Measurements from ENCODE around the gene EEF1AKMT3. TPM values are rescaled to one million over a fixed set of nuclear protein-coding genes. Genes with fewer than 3 reads are reported as not detected.
A peak's percentile ranks its signal among the peaks of the same experiment; 100 is the strongest.

Gene EEF1AKMT3
- total and polyA plus RNA-seq, 4 donors: 1.5 to 6.4 (median 2.1) TPM

DNA sequence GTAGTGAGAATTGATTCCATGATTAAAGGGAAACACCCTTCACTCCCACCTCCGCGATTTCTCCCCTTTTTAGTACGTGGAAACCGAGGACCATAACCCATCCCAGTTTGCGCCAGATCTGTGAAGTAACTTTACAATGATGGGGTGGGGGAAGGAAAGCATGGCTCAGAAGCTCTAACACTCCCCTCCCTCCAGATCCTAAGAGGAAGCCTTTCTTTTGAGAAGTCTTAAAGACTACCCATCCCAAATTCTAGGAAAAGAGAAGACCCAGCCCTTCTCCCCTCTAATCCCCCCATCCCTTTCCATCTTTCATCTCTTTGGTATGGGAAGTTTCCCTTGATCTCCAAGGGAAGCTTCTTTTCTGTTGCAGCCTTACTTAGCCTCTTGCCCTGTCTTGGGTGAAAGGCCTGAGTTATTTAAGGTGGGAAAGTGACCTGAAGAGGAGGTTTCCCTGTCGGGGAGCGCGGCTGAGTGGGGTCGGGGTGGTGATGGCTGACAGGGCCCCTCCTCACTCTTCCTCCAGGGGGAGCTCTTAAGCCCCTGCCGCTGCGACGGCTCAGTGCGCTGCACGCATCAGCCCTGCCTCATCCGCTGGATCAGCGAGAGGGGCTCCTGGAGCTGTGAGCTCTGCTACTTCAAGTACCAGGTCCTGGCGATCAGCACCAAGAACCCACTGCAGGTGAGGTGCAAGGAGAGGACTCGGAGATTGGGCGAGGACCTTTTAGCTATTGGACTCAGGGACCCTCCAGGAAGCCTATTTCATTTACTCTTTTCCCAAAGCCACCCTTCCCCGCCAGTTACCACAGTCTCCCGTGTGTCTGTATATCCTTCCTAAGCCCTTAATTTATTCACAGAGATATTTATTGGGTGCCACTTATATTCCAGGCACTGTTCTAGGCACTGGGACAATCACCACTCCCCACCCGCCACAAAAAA lies 15.7 kb upstream of the EEF1AKMT3 start:
- peak; percentile 13 to 53 for TF ChIP-seq RAD21 (IDR thresholded peaks at IDR 0.05)
- TF ChIP-seq, protein P1, sequence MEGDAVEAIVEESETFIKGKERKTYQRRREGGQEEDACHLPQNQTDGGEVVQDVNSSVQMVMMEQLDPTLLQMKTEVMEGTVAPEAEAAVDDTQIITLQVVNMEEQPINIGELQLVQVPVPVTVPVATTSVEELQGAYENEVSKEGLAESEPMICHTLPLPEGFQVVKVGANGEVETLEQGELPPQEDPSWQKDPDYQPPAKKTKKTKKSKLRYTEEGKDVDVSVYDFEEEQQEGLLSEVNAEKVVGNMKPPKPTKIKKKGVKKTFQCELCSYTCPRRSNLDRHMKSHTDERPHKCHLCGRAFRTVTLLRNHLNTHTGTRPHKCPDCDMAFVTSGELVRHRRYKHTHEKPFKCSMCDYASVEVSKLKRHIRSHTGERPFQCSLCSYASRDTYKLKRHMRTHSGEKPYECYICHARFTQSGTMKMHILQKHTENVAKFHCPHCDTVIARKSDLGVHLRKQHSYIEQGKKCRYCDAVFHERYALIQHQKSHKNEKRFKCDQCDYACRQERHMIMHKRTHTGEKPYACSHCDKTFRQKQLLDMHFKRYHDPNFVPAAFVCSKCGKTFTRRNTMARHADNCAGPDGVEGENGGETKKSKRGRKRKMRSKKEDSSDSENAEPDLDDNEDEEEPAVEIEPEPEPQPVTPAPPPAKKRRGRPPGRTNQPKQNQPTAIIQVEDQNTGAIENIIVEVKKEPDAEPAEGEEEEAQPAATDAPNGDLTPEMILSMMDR (IDR thresholded peaks at IDR 0.05; ENCODE audit: low read depth, low read length, missing input control): peak; percentile 39
- TF ChIP-seq FOXA2 (IDR thresholded peaks at IDR 0.05): no peak
- Histone ChIP-seq H3K27me3 (ENCODE audit: control insufficient read depth in 4 of 4, insufficient read depth in 4 of 4, low read length in 3 of 4) (no peaks in the 10 kb centered on the region), H3K4me3 (ENCODE audit: low read depth in 1 of 3, low read length in 3 of 3) (peak overlapping the region in 1 of 3 donors; percentile 79), H3K4me1 (ENCODE audit: control insufficient read depth in 4 of 4, insufficient read depth in 4 of 4, low read length in 3 of 4) (peaks cover 0 to 25% (median 17%) of the 10 kb centered on the region in 4 donors), H3K27ac (ENCODE audit: low read depth in 1 of 2, low read length in 2 of 2) (no peak overlapping the region), H3K9me3 (ENCODE audit: control insufficient read depth in 4 of 4, low read length in 3 of 4) (no peaks in the 10 kb centered on the region), H3K9ac (ENCODE audit: low read depth in 1 of 2, low read length in 2 of 2) (no peak overlapping the region), H3K36me3 (ENCODE audit: control insufficient read depth in 4 of 4, insufficient read depth in 3 of 4, low read depth in 1 of 4, low read length in 3 of 4) (peaks cover 0 to 7% (median 0%) of the 10 kb centered on the region in 4 donors)
- DNase-seq (ENCODE audit: low spot score): peak; percentile 65
- WGBS: 46% methylated on average over 22 of the region's 22 CpGs

DNA sequence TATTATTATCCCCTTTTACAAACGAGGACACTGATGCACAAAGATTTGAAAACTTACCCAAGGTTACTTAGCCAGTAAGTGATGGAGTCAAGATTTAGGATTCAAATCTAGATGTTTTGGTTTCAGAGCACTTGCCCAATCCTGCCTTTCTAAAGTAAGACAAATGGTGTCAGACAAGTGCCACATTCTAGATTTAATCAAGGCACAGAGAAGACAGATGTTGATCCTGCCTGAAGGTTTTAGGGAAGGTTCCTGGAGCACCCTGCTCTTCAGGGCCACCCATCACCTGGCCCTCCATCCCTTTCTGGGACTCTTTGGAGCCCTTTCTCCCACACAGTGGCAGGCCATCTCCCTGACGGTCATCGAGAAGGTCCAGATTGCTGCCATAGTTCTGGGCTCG lies 14.6 kb upstream of the EEF1AKMT3 start:
- Histone ChIP-seq H3K27ac (ENCODE audit: low read depth in 1 of 2, low read length in 2 of 2) (no peak overlapping the region), H3K4me1 (ENCODE audit: control insufficient read depth in 4 of 4, insufficient read depth in 4 of 4, low read length in 3 of 4) (peaks cover 0 to 20% (median 13%) of the 10 kb centered on the region in 4 donors), H3K9ac (ENCODE audit: low read depth in 1 of 2, low read length in 2 of 2) (no peak overlapping the region), H3K9me3 (ENCODE audit: control insufficient read depth in 4 of 4, low read length in 3 of 4) (no peaks in the 10 kb centered on the region), H3K27me3 (ENCODE audit: control insufficient read depth in 4 of 4, insufficient read depth in 4 of 4, low read length in 3 of 4) (no peaks in the 10 kb centered on the region), H3K4me3 (ENCODE audit: low read depth in 1 of 3, low read length in 3 of 3) (no peak overlapping the region), H3K36me3 (ENCODE audit: control insufficient read depth in 4 of 4, insufficient read depth in 3 of 4, low read depth in 1 of 4, low read length in 3 of 4) (peaks cover 0 to 7% (median 0%) of the 10 kb centered on the region in 4 donors)
- 94% methylated on average over 4 of the region's 4 CpGs for WGBS
- TF ChIP-seq, protein P2, sequence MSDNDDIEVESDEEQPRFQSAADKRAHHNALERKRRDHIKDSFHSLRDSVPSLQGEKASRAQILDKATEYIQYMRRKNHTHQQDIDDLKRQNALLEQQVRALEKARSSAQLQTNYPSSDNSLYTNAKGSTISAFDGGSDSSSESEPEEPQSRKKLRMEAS (IDR thresholded peaks at IDR 0.05): no peak
- TF ChIP-seq RAD21 (IDR thresholded peaks at IDR 0.05) (no peak), HNF4A (conservative IDR thresholded peaks at IDR 0.05) (no peak), EGR1 (IDR thresholded peaks at IDR 0.05; ENCODE audit: low read depth in 2 of 2) (no peak), FOXA1 (IDR thresholded peaks at IDR 0.05) (no peak), YY1 (IDR thresholded peaks at IDR 0.05) (no peak), RXRA (IDR thresholded peaks at IDR 0.05) (no peak), JUND (IDR thresholded peaks at IDR 0.05) (no peak), TAF1 (conservative IDR thresholded peaks at IDR 0.05) (no peak), NR2F2 (IDR thresholded peaks at IDR 0.05) (no peak)
- TF ChIP-seq, protein P3, sequence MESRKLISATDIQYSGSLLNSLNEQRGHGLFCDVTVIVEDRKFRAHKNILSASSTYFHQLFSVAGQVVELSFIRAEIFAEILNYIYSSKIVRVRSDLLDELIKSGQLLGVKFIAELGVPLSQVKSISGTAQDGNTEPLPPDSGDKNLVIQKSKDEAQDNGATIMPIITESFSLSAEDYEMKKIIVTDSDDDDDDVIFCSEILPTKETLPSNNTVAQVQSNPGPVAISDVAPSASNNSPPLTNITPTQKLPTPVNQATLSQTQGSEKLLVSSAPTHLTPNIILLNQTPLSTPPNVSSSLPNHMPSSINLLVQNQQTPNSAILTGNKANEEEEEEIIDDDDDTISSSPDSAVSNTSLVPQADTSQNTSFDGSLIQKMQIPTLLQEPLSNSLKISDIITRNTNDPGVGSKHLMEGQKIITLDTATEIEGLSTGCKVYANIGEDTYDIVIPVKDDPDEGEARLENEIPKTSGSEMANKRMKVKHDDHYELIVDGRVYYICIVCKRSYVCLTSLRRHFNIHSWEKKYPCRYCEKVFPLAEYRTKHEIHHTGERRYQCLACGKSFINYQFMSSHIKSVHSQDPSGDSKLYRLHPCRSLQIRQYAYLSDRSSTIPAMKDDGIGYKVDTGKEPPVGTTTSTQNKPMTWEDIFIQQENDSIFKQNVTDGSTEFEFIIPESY (IDR thresholded peaks at IDR 0.05): no peak
- TF ChIP-seq, protein P4, sequence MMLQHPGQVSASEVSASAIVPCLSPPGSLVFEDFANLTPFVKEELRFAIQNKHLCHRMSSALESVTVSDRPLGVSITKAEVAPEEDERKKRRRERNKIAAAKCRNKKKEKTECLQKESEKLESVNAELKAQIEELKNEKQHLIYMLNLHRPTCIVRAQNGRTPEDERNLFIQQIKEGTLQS (IDR thresholded peaks at IDR 0.05): no peak
- TF ChIP-seq, protein P1 (IDR thresholded peaks at IDR 0.05; ENCODE audit: low read depth, low read length, missing input control): no peak
- no peak for DNase-seq (ENCODE audit: low spot score)

Measured in liver (tissue), 9 donors.